K562 (cell line): Measurements from ENCODE around the gene SLC22A4. TPM values are rescaled to one million over a fixed set of nuclear protein-coding genes. Genes with fewer than 3 reads are reported as not detected.

Experiments
- ATF7 ChIP-seq: fragments of 450-650 bp; IDR thresholded peaks from 2 replicates; pipeline ENCODE4 v1.7.1; 2014; ENCODE audit warnings: mild to moderate bottlenecking, moderate library complexity
- CEBPB ChIP-seq: fragments of 450-650 bp; IDR thresholded peaks from 2 replicates; pipeline ENCODE4 v1.6.1; 2016; ENCODE audit warnings: missing genetic modification characterization, missing compliant biosample characterization
- CHD1 ChIP-seq: fragments of 200-600 bp; sonication (generic); IDR thresholded peaks from one replicate; pipeline ENCODE4 v1.6.1; 2012; ENCODE audit warnings: mild to moderate bottlenecking, moderate library complexity, low read length, inconsistent platforms
- CXXC5 ChIP-seq: fragments of 250-450 bp; sonication (Bioruptor Pico); IDR thresholded peaks from 2 replicates; pipeline ENCODE4 v1.8.0; 2022; ENCODE audit warnings: inconsistent platforms, mild to moderate bottlenecking, moderate library complexity
- ERF ChIP-seq: fragments of 450-650 bp; formaldehyde crosslinking; IDR thresholded peaks from 2 replicates; pipeline ENCODE4 v1.4.0; 2020; ENCODE audit warnings: mild to moderate bottlenecking, mixed read lengths
- HEY1 ChIP-seq: fragments of 250-450 bp; sonication (Bioruptor Pico); IDR thresholded peaks from 2 replicates; pipeline ENCODE4 v1.5.0; 2020; ENCODE audit warnings: mild to moderate bottlenecking, moderate library complexity, borderline replicate concordance
- ILK ChIP-seq: fragments of 450-650 bp; IDR thresholded peaks from 2 replicates; pipeline ENCODE4 v1.6.1; 2016; ENCODE audit warnings: missing genetic modification characterization, low read depth, mild to moderate bottlenecking, missing compliant biosample characterization, moderate library complexity, borderline replicate concordance
- MED1 ChIP-seq: sonication (generic); formaldehyde crosslinking; IDR thresholded peaks from 2 replicates; pipeline ENCODE4 v1.8.1; 2023; ENCODE audit warnings: missing genetic modification reagents, borderline replicate concordance
- MEIS2 ChIP-seq: fragments of 450-650 bp; IDR thresholded peaks from 2 replicates; pipeline ENCODE4 v1.6.1; 2014; ENCODE audit warnings: mild to moderate bottlenecking; ENCODE audit not compliant: partially characterized antibody
- OTX1 ChIP-seq: fragments of 450-650 bp; formaldehyde crosslinking; IDR thresholded peaks from 2 replicates; pipeline ENCODE4 v1.4.0; 2022; ENCODE audit warnings: mild to moderate bottlenecking
- PCBP2 ChIP-seq: fragments of 200-400 bp; formaldehyde crosslinking; IDR thresholded peaks from 2 replicates; pipeline ENCODE4 v1.6.1; 2018; ENCODE audit warnings: low read length, low read depth, mild to moderate bottlenecking, moderate library complexity; ENCODE audit not compliant: poor library complexity, severe bottlenecking
- PHTF2 ChIP-seq: fragments of 250-450 bp; sonication (Bioruptor Pico); IDR thresholded peaks from 2 replicates; pipeline ENCODE4 v1.5.0; 2021; ENCODE audit warnings: mild to moderate bottlenecking
- RB1 ChIP-seq: fragments of 450-650 bp; IDR thresholded peaks from 2 replicates; pipeline ENCODE4 v1.6.1; 2017; ENCODE audit warnings: low read depth, mild to moderate bottlenecking
- SMARCA5 ChIP-seq: fragments of 450-650 bp; IDR thresholded peaks from 2 replicates; pipeline ENCODE4 v1.6.1; 2016
- ZBTB5 ChIP-seq: fragments of 450-650 bp; IDR thresholded peaks from 2 replicates; pipeline ENCODE4 v1.6.1; 2017; ENCODE audit warnings: antibody characterized with exemption
- ZFP36 ChIP-seq: fragments of 150-350 bp; IDR thresholded peaks from 2 replicates; pipeline ENCODE4 v1.6.1; 2018; ENCODE audit warnings: low read length, low read depth; ENCODE audit not compliant: partially characterized antibody
- ZNF124 ChIP-seq: sonication (generic); formaldehyde crosslinking; IDR thresholded peaks from 2 replicates; pipeline ENCODE4 v1.8.1; 2022; ENCODE audit warnings: missing genetic modification reagents
- ZNF175 ChIP-seq: fragments of 200-800 bp; sonication (Bioruptor generic); IDR thresholded peaks from 2 replicates; pipeline ENCODE4 v1.6.1; 2016; ENCODE audit warnings: low read depth, mild to moderate bottlenecking, missing genetic modification characterization, missing compliant biosample characterization
- ZNF24 ChIP-seq: fragments of 450-650 bp; IDR thresholded peaks from 2 replicates; pipeline ENCODE4 v1.6.1; 2016
- ZNF609 ChIP-seq: sonication (generic); formaldehyde crosslinking; IDR thresholded peaks from 2 replicates; pipeline ENCODE4 v1.8.1; 2023; ENCODE audit warnings: missing genetic modification reagents, mild to moderate bottlenecking, borderline replicate concordance
- ZNF778 ChIP-seq: fragments of 450-650 bp; formaldehyde crosslinking; IDR thresholded peaks from 2 replicates; pipeline ENCODE4 v1.4.0; 2020; ENCODE audit warnings: mild to moderate bottlenecking, moderate library complexity
- polyA plus RNA-seq, 8 experiments: library from polyadenylated mRNA; depleted of rRNA in 4 of 8; stranded (reverse) in 5 of 8; unstranded in 3 of 8; fragments of >200 nt; fragmentation: Nextera tagmentation in 2 of 8; fragmentation: Illumina TruSeq in 1 of 8; extraction: Ambion mirVana in 2 of 8; extraction: Trizol in 1 of 8; gene quantifications; 2 replicates each; pipeline versions ENCODE4 v1.2.1 to v1.2.3, GENCODE V29; 2011 to 2014; ENCODE audit warnings: inconsistent platforms in 1 of 8, missing spikeins in 1 of 8
- total RNA-seq, 7 experiments: library from RNA; depleted of rRNA in 6 of 7; stranded (reverse); fragments of >200 nt in 6 of 7; fragmentation: Illumina TruSeq in 2 of 7; extraction: Trizol in 2 of 7; gene quantifications; 2 replicates each; pipeline versions ENCODE4 v1.2.1 to v1.2.3, GENCODE V29; 2011 to 2021; ENCODE audit warnings: low replicate concordance in 1 of 7
- TF ChIP-seq, protein P1 (sequence below): IDR thresholded peaks from 2 replicates; pipeline ENCODE4 v1.6.1; 2014; ENCODE audit warnings: antibody characterized with exemption

SLC22A4 gene
- total and polyA plus RNA-seq, 9 of the 15 experiments (the other 6 are each of a cell fraction or from before 2014, with no cell fraction given) = 2.7 to 9.5 (median 6.2) TPM

DNA sequence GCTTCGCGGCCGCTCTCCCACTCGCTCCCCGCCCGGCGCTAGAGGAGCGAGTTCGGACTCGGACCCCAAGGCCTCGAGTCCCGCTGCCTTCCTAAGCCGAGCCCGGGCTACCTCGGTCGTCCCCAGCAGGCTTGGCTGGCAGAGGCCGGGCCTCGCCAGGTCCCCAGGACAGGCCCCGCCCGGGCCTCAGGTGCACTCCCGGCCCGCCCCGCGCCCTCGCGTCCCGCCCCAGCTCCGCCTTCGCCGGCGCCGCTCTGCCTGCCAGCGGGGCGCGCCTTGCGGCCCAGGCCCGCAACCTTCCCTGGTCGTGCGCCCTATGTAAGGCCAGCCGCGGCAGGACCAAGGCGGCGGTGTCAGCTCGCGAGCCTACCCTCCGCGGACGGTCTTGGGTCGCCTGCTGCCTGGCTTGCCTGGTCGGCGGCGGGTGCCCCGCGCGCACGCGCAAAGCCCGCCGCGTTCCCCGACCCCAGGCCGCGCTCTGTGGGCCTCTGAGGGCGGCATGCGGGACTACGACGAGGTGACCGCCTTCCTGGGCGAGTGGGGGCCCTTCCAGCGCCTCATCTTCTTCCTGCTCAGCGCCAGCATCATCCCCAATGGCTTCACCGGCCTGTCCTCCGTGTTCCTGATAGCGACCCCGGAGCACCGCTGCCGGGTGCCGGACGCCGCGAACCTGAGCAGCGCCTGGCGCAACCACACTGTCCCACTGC, 75.4 kb downstream of the SLC22A4 start, which contains the start of gene SLC22A5 (continued):
- TF ChIP-seq, protein P1, sequence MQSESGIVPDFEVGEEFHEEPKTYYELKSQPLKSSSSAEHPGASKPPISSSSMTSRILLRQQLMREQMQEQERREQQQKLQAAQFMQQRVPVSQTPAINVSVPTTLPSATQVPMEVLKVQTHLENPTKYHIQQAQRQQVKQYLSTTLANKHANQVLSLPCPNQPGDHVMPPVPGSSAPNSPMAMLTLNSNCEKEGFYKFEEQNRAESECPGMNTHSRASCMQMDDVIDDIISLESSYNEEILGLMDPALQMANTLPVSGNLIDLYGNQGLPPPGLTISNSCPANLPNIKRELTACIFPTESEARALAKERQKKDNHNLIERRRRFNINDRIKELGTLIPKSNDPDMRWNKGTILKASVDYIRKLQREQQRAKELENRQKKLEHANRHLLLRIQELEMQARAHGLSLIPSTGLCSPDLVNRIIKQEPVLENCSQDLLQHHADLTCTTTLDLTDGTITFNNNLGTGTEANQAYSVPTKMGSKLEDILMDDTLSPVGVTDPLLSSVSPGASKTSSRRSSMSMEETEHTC = no peak
- no peak for TF ChIP-seq ZNF24
- TF ChIP-seq ZNF609 (CRISPR knock-in tag) = 0 out of 2 replicates have a peak, but pooled peaks have one; percentile 80
- peak; percentile 77 for TF ChIP-seq CXXC5 (CRISPR knock-in tag)
- no peak for TF ChIP-seq HEY1 (CRISPR knock-in tag)
- TF ChIP-seq ZNF124 (CRISPR knock-in tag) = 0 out of 2 replicates have a peak, but pooled peaks have one; percentile 59
- TF ChIP-seq CHD1 = peak; percentile 51
- no peak for TF ChIP-seq ZFP36
- no peak for TF ChIP-seq PHTF2 (CRISPR knock-in tag)
- no peak for TF ChIP-seq ZNF778 (CRISPR knock-in tag)
- TF ChIP-seq ZBTB5 = no peak
- peak; percentile 70 for TF ChIP-seq RB1
- TF ChIP-seq MED1 (CRISPR knock-in tag) = no peak
- TF ChIP-seq PCBP2 = no peak
- TF ChIP-seq MEIS2 = peak; percentile 49
- TF ChIP-seq ILK = no peak
- TF ChIP-seq ERF (CRISPR knock-in tag) = no peak
- no peak for TF ChIP-seq OTX1 (CRISPR knock-in tag)
- TF ChIP-seq SMARCA5 = no peak
- no peak for TF ChIP-seq ZNF175
- TF ChIP-seq ATF7 = peak; percentile 54; the same call in 1 of the 2 replicates
- no peak for TF ChIP-seq CEBPB (tag)
